ENCODE data around the gene PPARG.
A peak's percentile ranks its signal among the peaks of the same experiment; 100 is the strongest.
"Not testable (repeated sequence)": the region's sequence is repeated elsewhere in the genome, so short reads cannot be mapped to it uniquely, and the experiment has no call there.

PPARG gene

DNA sequence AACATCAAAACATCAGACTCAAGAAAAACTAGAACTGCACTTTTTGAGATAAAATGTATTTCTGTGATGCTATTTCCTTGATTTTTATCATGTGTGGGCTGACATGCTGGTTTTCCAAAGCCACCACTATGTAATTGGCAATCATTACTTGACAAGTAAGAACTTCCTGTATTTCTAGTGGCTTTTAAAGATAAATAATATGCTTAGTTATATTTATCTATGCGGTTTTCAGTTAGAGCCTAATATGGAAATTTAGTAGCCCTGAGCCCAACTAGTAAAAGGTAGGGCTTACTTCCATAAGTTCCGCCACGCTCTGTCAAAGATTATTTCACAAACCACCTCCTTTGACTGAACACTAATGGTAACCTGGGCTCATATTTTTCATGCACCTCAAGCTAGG, 91.6 kb downstream of the PPARG start:
- DNase-seq (ENCODE audit: low spot score), result no peak

DNA sequence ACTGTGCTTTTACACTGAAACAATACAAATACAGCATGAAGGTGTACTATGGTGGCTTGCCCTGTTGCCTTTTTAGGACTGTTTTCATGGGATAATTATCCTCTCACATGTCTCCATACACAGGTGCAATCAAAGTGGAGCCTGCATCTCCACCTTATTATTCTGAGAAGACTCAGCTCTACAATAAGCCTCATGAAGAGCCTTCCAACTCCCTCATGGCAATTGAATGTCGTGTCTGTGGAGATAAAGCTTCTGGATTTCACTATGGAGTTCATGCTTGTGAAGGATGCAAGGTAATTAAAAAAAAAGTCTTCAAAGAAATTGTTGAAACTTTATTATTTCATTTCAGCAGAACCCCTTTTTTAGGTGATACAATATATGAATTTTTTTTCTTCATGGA, 92.3 kb downstream of the PPARG start:
- no peak for DNase-seq (ENCODE audit: low spot score)

DNA sequence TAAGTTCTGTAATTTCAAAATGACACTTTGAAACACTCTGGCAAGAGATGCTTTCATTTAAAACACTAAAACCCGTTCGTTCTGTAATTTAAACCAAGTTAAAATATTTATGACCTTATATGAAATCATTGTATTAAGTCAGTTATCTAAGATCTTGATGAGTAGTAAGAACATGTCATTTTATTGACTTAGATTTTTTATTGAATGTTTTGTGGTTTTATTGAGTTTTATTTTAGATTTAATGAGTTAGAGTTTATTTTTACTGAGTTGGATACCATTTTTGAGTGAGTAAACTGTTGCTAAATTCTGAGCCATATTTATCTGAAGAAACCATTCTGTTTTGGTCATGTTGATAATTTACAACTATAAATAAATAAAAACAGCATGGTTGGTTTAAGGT, 94.3 kb downstream of the PPARG start:
- DNase-seq (ENCODE audit: low spot score), result no peak

DNA sequence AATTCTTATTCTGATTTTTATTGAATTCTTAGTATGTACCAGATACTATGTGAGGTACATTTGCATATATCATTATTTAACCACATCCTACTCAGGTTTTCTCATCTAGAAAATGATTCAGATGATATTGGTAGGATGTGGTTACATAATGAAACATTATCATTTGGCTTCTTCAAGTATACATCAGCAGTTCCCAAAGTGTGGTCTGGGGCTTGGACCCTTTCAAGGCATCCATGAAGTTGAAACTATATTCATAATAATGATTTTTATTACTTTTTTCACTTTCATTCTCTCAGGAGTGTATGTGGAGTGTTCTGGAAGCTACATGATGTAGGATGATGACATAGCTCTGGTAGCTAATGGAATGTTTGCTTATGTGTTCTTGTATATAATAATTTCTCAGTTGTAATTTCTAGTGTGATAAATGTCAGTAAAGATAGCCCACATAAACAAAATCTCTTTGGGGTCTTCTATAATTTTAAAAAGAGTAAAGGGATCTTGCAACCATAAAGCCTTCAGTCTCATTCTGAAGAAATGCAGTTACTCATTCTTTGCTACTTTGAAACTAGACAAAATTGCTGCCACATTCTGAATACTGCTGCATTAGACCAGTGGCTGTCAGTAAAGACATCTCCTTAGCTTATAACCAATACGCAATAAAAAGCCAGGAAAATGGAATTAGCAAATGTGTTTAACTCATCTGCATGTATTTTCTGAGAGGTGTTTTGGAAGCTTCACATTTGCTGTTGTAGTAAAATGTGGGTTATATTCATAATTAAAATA, 95.8 kb downstream of the PPARG start:
- DNase-seq (ENCODE audit: low spot score), result no peak

DNA sequence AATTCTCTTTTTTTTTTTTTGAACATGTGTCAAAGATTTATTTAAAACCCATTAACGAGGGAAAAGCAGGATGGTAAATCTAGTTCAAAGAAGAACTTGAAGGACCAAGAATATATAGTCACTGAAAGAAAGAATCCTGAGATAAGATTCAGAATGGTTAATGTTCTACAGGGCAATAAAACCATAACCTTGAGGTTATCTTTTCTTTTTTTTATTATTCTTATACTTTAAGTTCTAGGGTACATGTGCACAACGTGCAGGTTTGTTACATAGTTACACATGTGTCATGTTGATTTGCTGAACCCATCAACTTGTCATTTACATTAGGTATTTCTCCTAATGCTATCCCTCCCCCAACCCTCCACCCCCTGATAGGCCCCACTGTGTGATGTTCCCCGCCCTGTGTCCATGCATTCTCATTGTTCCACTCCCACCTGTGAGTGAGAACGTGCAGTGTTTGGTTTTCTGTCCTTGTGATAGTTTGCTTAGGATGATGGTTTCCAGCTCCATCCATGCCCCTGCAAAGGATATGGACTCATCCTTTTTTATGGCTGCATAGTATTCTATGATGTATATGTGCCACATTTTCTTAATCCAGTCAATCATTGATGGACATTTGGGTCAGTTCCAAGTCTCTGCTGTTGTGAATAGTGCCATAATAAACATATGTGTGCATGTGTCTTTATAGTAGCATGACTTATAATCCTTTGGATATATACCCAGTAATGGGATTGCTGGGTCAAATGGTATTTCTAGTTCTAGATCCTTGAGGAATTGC, 97.8 kb downstream of the PPARG start:
- DNase-seq (ENCODE audit: low spot score), result not testable (repeated sequence)

DNA sequence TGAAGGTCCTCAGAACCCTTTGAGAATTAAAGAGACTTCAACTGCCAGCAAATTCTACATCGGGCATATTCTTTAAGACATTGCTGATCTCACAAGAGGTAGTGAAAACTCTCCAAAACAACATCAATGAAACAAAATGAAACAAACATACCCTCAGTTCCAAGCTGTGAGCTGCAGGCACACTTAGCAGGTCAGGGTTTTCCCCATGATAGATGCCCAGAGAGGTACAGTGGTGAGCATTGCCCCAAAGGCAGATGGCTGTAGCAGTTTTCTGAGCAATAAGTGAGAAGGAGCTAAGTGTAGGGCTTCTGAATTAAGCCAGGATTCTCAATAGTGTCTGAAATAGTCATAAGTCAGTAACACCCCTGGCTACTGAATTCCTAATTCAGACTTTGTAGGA, 99.3 kb downstream of the PPARG start:
- DNase-seq (ENCODE audit: low spot score), result no peak

DNA sequence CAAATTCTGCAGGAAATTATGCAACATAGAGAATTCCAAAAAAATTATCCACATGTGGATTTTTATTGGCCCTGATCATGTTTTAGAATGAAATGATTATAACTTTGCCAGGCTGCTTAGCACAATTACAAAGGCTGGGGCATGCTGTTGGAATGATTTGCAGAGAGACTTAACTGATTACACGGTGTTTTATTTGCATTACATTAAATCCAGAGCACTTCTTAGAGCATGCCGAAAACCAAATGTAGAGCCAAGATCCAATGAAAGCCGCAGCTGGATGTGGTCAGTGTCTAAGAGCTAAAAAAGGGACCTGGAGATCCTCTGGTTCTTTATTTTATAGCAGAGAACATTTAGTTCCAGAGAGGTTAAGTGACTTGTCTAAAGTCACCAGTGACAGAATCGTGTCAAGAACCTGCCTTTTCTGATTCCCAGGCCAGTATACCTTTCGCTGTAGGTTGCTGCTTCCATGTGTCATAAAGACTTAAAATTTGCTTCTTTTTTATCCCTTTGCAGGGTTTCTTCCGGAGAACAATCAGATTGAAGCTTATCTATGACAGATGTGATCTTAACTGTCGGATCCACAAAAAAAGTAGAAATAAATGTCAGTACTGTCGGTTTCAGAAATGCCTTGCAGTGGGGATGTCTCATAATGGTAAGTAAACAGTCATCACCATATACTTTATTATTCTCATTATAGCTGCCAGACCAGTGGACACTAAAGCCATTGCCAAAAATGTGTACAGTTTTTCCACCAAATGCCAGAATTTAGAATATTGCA, 103.4 kb downstream of the PPARG start:
- no peak for DNase-seq (ENCODE audit: low spot score)

DNA sequence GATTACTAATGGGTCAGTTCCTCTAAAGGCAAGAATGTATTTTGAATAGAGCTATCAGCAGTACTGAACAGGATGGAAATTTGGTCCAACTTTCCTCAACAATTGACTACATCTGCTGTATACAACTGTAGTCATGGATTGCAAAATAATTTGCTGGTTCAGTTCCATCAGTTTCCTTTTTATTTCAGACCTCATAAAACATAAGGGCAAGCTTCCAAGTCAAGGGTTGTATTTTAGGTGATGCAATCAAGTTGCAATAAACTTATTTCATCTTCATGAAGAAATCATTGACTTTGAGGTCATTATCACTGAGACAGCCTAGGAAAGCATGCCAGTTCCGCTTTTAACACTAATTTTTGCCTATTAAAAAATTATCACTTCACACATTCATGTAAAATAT, 105.0 kb downstream of the PPARG start:
- DNase-seq (ENCODE audit: low spot score), result peak; percentile 8

DNA sequence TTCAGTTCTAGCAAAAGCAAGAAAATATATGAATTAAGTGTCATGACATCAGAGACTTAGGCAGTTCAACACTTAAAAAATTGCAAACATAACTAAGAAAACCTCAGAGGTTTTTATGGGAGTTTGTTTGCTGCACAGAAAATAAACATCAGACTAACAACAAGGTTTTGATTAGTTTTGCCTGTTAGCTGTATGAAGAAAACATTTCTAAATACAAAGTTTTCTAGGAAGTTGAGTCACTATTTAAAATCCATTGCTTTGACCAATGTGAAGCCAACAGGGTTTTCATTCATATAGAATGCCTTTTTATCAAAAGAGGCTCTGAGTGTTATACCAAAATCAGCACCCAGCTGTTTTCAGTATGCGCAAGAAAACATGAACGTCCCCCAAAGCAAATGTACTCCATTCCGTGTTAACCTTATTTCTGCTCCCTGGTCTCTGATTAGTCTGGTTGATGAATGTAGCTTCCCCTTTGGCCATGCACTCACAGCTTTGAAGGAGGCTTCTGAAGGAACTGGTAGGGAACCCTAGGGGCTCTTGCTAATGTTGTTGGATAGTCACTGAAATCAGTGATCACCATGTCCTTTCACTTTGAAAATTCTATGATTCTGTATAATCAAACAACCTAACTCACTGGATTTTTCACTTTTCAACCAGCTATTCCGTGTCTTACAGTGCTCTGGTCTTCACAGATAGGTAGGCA, 105.8 kb downstream of the PPARG start:
- DNase-seq (ENCODE audit: low spot score), result no peak

DNA sequence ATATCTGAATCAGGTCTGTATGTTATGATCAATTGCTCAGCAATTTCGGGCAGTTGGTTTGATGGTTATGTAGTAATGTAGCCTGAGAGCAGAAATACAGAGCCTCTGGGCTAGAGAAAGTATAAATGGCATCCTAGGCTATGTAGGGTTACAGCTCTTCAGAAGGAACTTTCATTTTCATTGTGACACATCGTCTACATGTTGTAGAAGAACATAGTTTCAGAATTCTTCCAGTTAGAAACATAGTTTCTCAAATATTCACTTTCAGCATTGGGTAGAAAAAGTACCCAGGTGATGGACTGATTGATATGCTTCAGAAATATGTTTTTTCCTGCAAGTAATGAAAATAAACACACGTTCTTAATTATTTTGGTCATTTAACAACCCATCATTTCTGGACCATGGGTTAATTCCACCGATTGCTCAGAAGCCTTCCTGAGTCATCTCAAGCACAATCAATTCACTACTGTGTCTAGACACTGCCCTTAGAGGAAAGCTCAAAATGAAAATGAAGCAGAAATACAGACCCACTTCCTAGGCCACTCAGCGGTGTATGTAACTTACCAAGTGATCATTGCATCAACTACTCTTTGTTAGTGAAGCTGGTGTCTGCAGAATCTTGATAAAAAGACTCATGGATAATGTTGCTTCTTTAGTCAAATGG, 106.6 kb downstream of the PPARG start:
- no peak for DNase-seq (ENCODE audit: low spot score)

DNA sequence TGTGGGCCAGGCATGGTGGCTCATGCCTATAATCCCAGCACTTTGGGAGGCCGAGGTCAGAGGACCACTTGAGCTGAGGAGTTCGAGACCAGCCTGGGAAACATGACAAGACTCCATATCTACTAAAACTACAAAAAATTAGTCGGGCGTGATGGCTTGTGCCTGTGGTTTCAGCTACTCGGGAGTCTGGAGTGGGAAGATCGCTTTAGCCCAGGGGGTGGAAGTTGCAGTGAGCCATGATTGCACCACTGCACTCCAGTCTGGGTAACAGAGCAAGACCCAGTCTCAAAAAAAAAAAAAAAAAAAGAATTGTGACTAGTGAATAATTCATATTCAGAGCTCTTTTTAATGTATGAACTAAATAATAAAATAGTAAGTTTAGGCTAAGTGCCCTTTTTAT, 107.6 kb downstream of the PPARG start:
- no peak for DNase-seq (ENCODE audit: low spot score)

DNA sequence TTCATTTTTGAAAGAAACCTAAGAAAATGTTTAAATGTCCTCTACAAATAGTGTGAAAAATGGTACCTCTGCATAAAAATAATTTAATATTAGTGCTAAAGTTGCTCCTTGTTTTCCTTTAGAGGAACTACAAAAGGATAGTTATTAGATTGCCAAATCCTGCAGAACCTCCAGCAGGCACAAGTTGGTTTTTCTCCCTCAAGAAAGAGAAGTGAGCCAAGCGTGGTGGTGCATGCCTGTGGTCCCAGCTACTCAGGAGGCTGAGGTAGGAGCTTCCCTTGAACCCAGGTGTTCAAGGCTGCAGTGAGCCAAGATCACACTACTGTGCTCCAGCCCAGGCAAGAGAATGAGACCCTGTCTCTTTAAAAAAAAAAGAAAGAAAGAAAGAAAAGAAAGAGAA, 110.4 kb downstream of the PPARG start:
- DNase-seq (ENCODE audit: low spot score), result no peak

DNA sequence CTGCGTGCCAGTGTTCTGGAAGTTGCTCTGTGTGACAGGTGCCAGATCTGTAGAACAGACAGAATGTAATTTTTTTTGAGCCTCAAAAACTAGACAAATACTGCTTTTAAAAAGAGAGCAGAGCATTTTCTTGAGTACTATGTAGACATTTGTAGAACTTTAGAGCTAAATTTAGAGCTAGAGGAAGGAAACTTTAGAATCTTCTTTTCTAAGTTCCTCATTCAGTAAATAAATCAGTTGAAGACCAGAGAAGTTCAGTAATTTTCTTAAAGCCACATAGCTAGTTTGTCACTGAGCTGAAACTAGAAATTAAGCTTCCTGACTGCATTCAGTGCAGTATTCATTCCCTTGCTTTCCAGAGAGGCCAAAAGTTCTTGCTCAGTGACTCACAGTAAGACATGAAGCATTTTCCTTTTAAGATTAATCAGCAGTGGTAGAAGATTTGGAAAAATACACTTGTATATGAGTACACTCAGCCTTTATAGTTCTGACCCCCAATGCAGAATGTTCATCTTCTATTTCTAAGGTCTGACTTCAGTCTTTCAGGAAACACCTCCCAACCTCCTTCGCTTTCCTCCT, 111.8 kb downstream of the PPARG start:
- DNase-seq (ENCODE audit: low spot score), result no peak

DNA sequence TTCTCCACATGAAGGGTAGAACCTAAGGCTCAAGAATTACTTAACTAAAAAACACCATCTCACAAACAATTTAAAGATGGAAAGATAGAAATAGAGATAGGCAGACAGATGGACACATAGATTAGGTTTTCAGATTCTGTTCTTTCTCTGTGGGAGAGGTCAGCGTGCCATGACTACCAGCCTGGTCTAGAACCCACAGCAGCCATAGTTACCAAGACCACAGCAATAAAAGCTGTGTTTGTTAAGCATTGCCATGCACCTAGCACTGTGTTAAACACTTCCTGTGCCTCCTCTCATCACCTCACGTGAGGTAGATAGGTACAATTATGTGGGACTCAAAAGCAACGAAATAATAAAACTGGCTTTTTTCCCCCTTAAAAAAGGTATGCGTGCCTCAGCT, 112.3 kb downstream of the PPARG start:
- DNase-seq (ENCODE audit: low spot score), result no peak

DNA sequence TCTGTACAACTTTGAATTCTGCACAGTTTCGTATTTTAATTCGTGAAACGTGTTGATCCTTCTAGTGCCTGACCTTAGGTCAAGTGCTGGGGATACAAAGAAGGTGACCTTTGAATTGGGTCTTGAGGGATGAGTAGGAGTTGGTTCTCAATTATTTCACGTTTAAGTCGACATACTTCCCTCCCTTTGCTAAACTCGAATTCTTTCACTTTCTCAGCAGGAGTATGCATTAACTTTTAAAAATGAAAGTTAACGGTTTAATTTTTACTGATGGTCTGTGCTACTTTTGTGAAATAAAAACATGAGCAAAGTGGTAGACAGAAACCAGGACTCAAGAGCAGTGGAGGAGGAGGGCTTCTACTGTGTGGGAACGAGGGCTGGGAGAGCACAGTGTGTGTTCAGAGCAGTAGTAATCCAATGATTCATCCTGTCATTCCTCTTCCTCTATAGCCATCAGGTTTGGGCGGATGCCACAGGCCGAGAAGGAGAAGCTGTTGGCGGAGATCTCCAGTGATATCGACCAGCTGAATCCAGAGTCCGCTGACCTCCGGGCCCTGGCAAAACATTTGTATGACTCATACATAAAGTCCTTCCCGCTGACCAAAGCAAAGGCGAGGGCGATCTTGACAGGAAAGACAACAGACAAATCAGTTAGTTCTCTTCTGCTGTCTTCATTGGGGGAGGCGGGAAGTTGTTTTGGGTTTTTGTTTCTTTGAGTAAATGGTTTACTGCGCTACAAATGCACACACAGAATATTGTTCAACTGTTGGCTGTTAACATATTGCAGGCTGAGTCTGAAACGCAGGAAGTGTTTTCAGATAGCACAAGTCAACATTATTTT, 116.8 kb downstream of the PPARG start:
- no peak for DNase-seq (ENCODE audit: low spot score)

DNA sequence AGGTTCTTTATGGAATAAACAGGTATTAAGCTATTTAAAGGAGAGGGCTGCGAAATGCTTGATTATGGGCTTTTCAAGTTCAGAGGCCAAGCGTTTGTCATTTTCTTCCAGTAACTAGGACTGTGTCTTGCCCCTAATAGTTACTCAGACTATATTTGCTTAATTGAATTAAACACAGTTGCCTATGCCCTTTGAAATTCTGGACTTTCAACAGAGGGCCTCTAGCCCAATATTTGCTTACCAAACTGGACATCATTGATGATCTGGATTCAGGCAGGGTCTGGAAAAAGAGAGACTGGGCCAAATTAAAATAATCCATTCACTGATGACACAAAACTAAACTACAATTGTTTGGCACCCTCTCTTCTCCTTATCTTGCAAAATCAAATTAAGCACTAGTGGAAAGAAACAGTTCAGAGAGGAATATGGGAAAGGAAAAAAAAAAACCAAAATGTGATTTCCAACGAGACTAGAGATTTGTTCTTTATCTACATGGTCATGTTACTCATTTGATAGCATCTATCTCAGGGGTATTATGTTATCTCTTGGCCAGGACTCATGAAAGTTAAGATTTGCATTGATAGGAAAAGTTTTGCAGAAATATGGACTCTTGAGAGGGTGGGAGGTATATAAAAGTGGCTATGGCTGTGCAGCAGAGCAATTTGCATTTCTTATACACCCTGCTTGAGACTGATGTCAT, 120.3 kb downstream of the PPARG start:
- DNase-seq (ENCODE audit: low spot score), result no peak

DNA sequence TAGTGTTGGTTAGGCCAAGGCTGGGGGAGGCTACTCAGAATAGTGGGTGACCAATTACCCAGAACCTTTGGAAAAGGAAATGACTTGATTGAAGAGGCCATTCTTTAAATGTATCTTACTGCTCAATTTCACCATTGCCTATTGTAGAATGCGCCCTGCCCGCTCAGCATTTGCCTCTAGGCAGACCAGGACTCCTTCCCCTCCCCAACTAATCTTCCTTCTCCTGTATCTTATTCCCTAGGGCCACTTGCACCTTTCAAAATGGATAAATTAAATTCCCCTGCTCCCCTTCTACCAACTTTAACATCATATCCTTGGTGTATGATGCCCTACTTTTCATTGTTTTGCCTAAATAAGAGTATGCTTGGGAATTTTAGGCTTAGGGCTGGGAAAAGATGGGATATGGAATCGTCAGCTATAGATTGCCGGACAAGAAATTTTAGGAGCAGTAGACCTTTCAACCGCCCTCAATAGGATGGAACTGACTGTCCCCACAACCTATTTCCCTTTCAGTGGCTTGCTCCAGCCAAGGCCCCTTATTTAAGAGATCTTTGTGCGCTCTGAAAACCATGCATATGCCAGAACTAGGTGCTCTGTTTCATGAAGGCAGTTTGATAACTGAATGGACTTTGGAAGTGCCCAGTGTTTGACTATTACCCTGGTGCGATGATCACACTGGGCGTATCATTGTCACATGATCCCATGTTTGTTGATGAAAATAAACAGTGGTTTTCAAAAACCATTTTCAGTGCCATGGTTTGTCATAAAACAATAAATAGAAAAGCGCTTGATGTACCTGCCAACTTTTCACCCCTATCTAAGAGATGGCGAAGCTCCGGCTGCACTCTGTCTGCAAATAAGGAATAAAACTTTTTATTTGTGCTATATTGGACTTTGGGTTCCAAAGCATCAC, 121.1 kb downstream of the PPARG start:
- no peak for DNase-seq (ENCODE audit: low spot score)

DNA sequence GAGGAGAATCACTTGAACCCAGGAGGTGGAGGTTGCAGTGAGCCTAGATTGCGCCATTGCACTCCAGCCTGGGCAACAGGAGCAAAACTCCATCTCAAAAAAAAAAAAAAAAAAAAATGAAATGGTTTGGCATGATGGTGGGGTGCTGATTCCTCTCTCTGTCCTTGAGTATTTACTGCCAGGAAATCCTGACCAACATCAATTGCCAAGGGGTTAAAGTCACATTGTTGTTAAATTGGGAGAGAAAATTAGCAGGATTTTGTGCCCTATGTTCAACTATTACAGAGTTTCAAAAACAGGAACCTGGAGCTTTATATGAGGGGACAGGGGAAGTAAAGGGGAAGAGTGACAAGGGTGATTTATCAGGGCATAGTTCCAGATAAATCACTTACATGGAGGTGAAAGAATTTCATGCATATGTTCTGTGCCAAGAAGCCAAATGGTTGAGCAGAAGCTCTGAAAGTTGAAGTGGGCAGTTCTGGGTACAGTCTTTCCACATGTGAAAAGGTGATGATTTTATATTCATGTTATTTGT, 124.9 kb downstream of the PPARG start:
- DNase-seq (ENCODE audit: low spot score), result no peak
